ENCODE measurements around the gene DZIP1. TPM values are rescaled to one million over a fixed set of nuclear protein-coding genes. Genes with fewer than 3 reads are reported as not detected.
"Not testable (repeated sequence)": the region's sequence is repeated elsewhere in the genome, so short reads cannot be mapped to it uniquely, and the experiment has no call there.

Gene DZIP1
- total RNA-seq = 0.07 and 0.49 TPM in 2 replicates

- H3K4me3 Mint-ChIP-seq = peak within 1 kb of the TSS; percentile 72
- H3K27ac Mint-ChIP-seq = no peak within 1 kb of the TSS
- peaks cover 8% of the 10 kb centered on the region for H3K4me1 Mint-ChIP-seq (ENCODE audit: low read depth)
- no peaks in the 10 kb centered on the region for H3K9me3 Mint-ChIP-seq
- intact Hi-C loops (cut with micrococcal nuclease) = loop anchor here (10.0 kb wide), 1 partner anchor 940 kb away; no protein-coding TSS in a partner anchor
- no peak for DNase-seq (ENCODE audit: low spot score)
- H3K27me3 Mint-ChIP-seq (ENCODE audit: insufficient read depth) = peaks cover 54% of the 10 kb centered on the region
- H3K36me3 Mint-ChIP-seq (ENCODE audit: low read depth) = no peaks in the 10 kb centered on the region
Observed at GRCh38 chr13:95644601-95645052, at the start of gene DZIP1. Gene DZIP1, minus strand, starts transcription at chr13:95644706. Its CDS starts 2,677 bp downstream, at chr13:95642029.

- DNase-seq (ENCODE audit: low spot score); H3K27ac Mint-ChIP-seq; H3K4me3 Mint-ChIP-seq; H3K27me3 Mint-ChIP-seq (ENCODE audit: insufficient read depth); H3K36me3 Mint-ChIP-seq (ENCODE audit: low read depth); intact Hi-C loops (cut with micrococcal nuclease): not testable (repeated sequence)
- Mint-ChIP-seq H3K4me1 (ENCODE audit: low read depth) (peaks cover 20% of the 10 kb centered on the region), H3K9me3 (peaks cover 14% of the 10 kb centered on the region)
Observed at GRCh38 chr13:95690986-95691385, 46.5 kb upstream of the DZIP1 start.

GRCh38 chr13:95689582-95689926 is 45.0 kb upstream of the DZIP1 start:
- Mint-ChIP-seq H3K9me3 (peaks cover 14% of the 10 kb centered on the region), H3K36me3 (ENCODE audit: low read depth) (peaks cover 6% of the 10 kb centered on the region), H3K4me1 (ENCODE audit: low read depth) (peaks cover 28% of the 10 kb centered on the region), H3K27me3 (ENCODE audit: insufficient read depth) (no peaks in the 10 kb centered on the region), H3K4me3 (no peak overlapping the region), H3K27ac (peak overlapping the region; percentile 30)
- DNase-seq (ENCODE audit: low spot score) = no peak
- intact Hi-C loops (cut with micrococcal nuclease) = loop anchor here (1.0 kb wide), 1 partner anchor 12 kb away; the partner anchor contains the start of gene DNAJC3

GRCh38 chr13:95684960-95685359 is 40.5 kb upstream of the DZIP1 start:
- Mint-ChIP-seq H3K9me3 (peaks cover 14% of the 10 kb centered on the region), H3K36me3 (ENCODE audit: low read depth) (peaks cover 14% of the 10 kb centered on the region), H3K4me1 (ENCODE audit: low read depth) (peaks cover 53% of the 10 kb centered on the region)
- DNase-seq (ENCODE audit: low spot score); H3K27ac Mint-ChIP-seq; H3K4me3 Mint-ChIP-seq; H3K27me3 Mint-ChIP-seq (ENCODE audit: insufficient read depth); intact Hi-C loops (cut with micrococcal nuclease): not testable (repeated sequence)

- Mint-ChIP-seq H3K9me3 (peaks cover 14% of the 10 kb centered on the region), H3K4me1 (ENCODE audit: low read depth) (peaks cover 56% of the 10 kb centered on the region), H3K36me3 (ENCODE audit: low read depth) (peaks cover 16% of the 10 kb centered on the region), H3K27me3 (ENCODE audit: insufficient read depth) (no peaks in the 10 kb centered on the region), H3K4me3 (no peak overlapping the region), H3K27ac (no peak overlapping the region)
- no peak for DNase-seq (ENCODE audit: low spot score)
- intact Hi-C loops (cut with micrococcal nuclease) = no loop called here
Observed at GRCh38 chr13:95684418-95684817, 39.9 kb upstream of the DZIP1 start.

GRCh38 chr13:95679722-95680121 is 35.2 kb upstream of the DZIP1 start:
- intact Hi-C loops (cut with micrococcal nuclease) = loop anchor here (2.0 to 5.0 kb wide), 6 partner anchors 108 to 1333 kb away; partner anchors contain the start of genes ABCC4 and TGDS
- H3K27me3 Mint-ChIP-seq (ENCODE audit: insufficient read depth) = no peaks in the 10 kb centered on the region
- H3K36me3 Mint-ChIP-seq (ENCODE audit: low read depth) = peaks cover 16% of the 10 kb centered on the region
- no peak overlapping the region for H3K27ac Mint-ChIP-seq
- no peaks in the 10 kb centered on the region for H3K9me3 Mint-ChIP-seq
- no peak overlapping the region for H3K4me3 Mint-ChIP-seq
- H3K4me1 Mint-ChIP-seq (ENCODE audit: low read depth) = peaks cover 65% of the 10 kb centered on the region
- no peak for DNase-seq (ENCODE audit: low spot score)

- Mint-ChIP-seq H3K4me3 (peak overlapping the region; percentile 93), H3K4me1 (ENCODE audit: low read depth) (peaks cover 64% of the 10 kb centered on the region), H3K27me3 (ENCODE audit: insufficient read depth) (no peaks in the 10 kb centered on the region), H3K27ac (peak overlapping the region; percentile 53), H3K9me3 (no peaks in the 10 kb centered on the region), H3K36me3 (ENCODE audit: low read depth) (peaks cover 12% of the 10 kb centered on the region)
- DNase-seq (ENCODE audit: low spot score) = no peak
- intact Hi-C loops (cut with micrococcal nuclease) = loop anchor here (2.0 to 5.0 kb wide), 6 partner anchors 108 to 1332 kb away; partner anchors contain the start of genes ABCC4 and TGDS
Observed at GRCh38 chr13:95678967-95679366, 34.5 kb upstream of the DZIP1 start.

- H3K4me1 Mint-ChIP-seq (ENCODE audit: low read depth) = peaks cover 58% of the 10 kb centered on the region
- no peak for DNase-seq (ENCODE audit: low spot score)
- peak overlapping the region; percentile 82 for H3K27ac Mint-ChIP-seq
- peaks cover 3% of the 10 kb centered on the region for H3K27me3 Mint-ChIP-seq (ENCODE audit: insufficient read depth)
- no peaks in the 10 kb centered on the region for H3K9me3 Mint-ChIP-seq
- peak overlapping the region; percentile 93 for H3K4me3 Mint-ChIP-seq
- intact Hi-C loops (cut with micrococcal nuclease) = loop anchor here (1.0 to 5.0 kb wide), 8 partner anchors 12 to 1331 kb away; partner anchors contain the start of genes ABCC4 and TGDS
- peaks cover 17% of the 10 kb centered on the region for H3K36me3 Mint-ChIP-seq (ENCODE audit: low read depth)
Observed at GRCh38 chr13:95677564-95678266, 33.2 kb upstream of the DZIP1 start.

GRCh38 chr13:95676762-95677563 is 32.5 kb upstream of the DZIP1 start, which contains the start of gene DNAJC3:
Gene DNAJC3, plus strand, starts transcription at chr13:95677139. Its CDS starts 117 bp downstream, at chr13:95677256.
- peaks cover 50% of the 10 kb centered on the region for H3K4me1 Mint-ChIP-seq (ENCODE audit: low read depth)

GRCh38 chr13:95676105-95676761 is 31.7 kb upstream of the DZIP1 start:
- peak overlapping the region; percentile 93 for H3K4me3 Mint-ChIP-seq
- H3K4me1 Mint-ChIP-seq (ENCODE audit: low read depth) = peaks cover 45% of the 10 kb centered on the region
- DNase-seq (ENCODE audit: low spot score) = no peak
- peaks cover 12% of the 10 kb centered on the region for H3K36me3 Mint-ChIP-seq (ENCODE audit: low read depth)
- peaks cover 3% of the 10 kb centered on the region for H3K27me3 Mint-ChIP-seq (ENCODE audit: insufficient read depth)
- intact Hi-C loops (cut with micrococcal nuclease) = loop anchor here (1.0 to 5.0 kb wide), 11 partner anchors 15 to 1756 kb away; partner anchors contain the start of genes ABCC4 and TGDS
- peak overlapping the region; percentile 86 for H3K27ac Mint-ChIP-seq
- H3K9me3 Mint-ChIP-seq = peaks cover 4% of the 10 kb centered on the region

More at GRCh38 chr13:95676762-95677563, 32.5 kb upstream of the DZIP1 start, which contains the start of gene DNAJC3:
- intact Hi-C loops (cut with micrococcal nuclease) = loop anchor here (1.0 to 5.0 kb wide), 12 partner anchors 12 to 1755 kb away; partner anchors contain the start of genes ABCC4 and TGDS
- Mint-ChIP-seq H3K27ac (peak within 1 kb of the TSS; percentile 86), H3K9me3 (peaks cover 2% of the 10 kb centered on the region), H3K27me3 (ENCODE audit: insufficient read depth) (peaks cover 3% of the 10 kb centered on the region), H3K36me3 (ENCODE audit: low read depth) (peaks cover 16% of the 10 kb centered on the region), H3K4me3 (peak within 1 kb of the TSS; percentile 93)
- peak; percentile 99 for DNase-seq (ENCODE audit: low spot score)

- intact Hi-C loops (cut with micrococcal nuclease) = no loop called here
- H3K27ac Mint-ChIP-seq = no peak overlapping the region
- peaks cover 3% of the 10 kb centered on the region for H3K27me3 Mint-ChIP-seq (ENCODE audit: insufficient read depth)
- peaks cover 18% of the 10 kb centered on the region for H3K4me1 Mint-ChIP-seq (ENCODE audit: low read depth)
- no peak overlapping the region for H3K4me3 Mint-ChIP-seq
- DNase-seq (ENCODE audit: low spot score) = no peak
- peaks cover 40% of the 10 kb centered on the region for H3K9me3 Mint-ChIP-seq
- peaks cover 10% of the 10 kb centered on the region for H3K36me3 Mint-ChIP-seq (ENCODE audit: low read depth)
Observed at GRCh38 chr13:95671597-95671996, 27.1 kb upstream of the DZIP1 start.

- peaks cover 15% of the 10 kb centered on the region for H3K27me3 Mint-ChIP-seq (ENCODE audit: insufficient read depth)
- H3K36me3 Mint-ChIP-seq (ENCODE audit: low read depth); H3K27ac Mint-ChIP-seq; H3K4me1 Mint-ChIP-seq (ENCODE audit: low read depth); DNase-seq (ENCODE audit: low spot score); intact Hi-C loops (cut with micrococcal nuclease); H3K4me3 Mint-ChIP-seq: not testable (repeated sequence)
- H3K9me3 Mint-ChIP-seq = peaks cover 61% of the 10 kb centered on the region
Observed at GRCh38 chr13:95667235-95667634, 22.7 kb upstream of the DZIP1 start.

All from activated T-helper 1 cell treated with anti-CD3 and anti-CD28 coated beads, Interleukin-12 subunit alpha, Interleukin-12 subunit beta, Interleukin-2, Interleukin-4 antibody, amounts not matched to agents 30 ng/mL and 10 ng/mL and 1 ng/mL, durations not matched to agents 14 hours and 24 hours and 36 hours (primary cell).